Left lung (tissue), 10 donors: ENCODE measurements around the gene GSDMA. TPM values are rescaled to one million over a fixed set of nuclear protein-coding genes. Genes with fewer than 3 reads are reported as not detected.

ENCODE experiments used
- ATAC-seq: fragments of 200-7000 bp; cut with Tn5 transposase; one replicate; pipeline ENCODE4 v1.9.1; 2020; ENCODE audit warnings: moderate library complexity
- DNase-seq, 4 donors: peaks; one replicate each; pipeline ENCODE4 v3.0.0-alpha.2; 2013 to 2020
- H3K27ac ChIP-seq, 2 donors: fragments of 200-600 bp; sonication (generic) in 1 of 2; one replicate each; pipeline versions ENCODE4 v1.5.0 to v1.8.0; 2020 to 2021
- H3K27me3 ChIP-seq, 2 donors: fragments of 200-600 bp; sonication (generic) in 1 of 2; one replicate each; pipeline versions ENCODE4 v1.5.0 to v1.8.0; 2020 to 2021
- H3K36me3 ChIP-seq, 2 donors: fragments of 200-600 bp; sonication (generic) in 1 of 2; one replicate each; pipeline versions ENCODE4 v1.5.0 to v1.8.0; 2020 to 2021
- H3K4me1 ChIP-seq, 2 donors: fragments of 200-600 bp; one replicate each; pipeline ENCODE4 v1.8.0; 2021
- H3K4me3 ChIP-seq, 2 donors: fragments of 200-600 bp; sonication (generic) in 1 of 2; one replicate each; pipeline versions ENCODE4 v1.5.0 to v1.8.0; 2020 to 2021; ENCODE audit warnings: mild to moderate bottlenecking in 1 of 2
- H3K9me3 ChIP-seq, 2 donors: fragments of 200-600 bp; sonication (generic) in 1 of 2; one replicate each; pipeline versions ENCODE4 v1.5.0 to v1.8.0; 2020 to 2021
- intact Hi-C, 2 donors: fragments of 100-400 bp; cut with DNase I; formaldehyde crosslinking; loops; one replicate each; pipeline versions ENCODE4 v1.11.2 to v1.14.2; 2022
- polyA plus RNA-seq, 6 donors: library from polyadenylated mRNA; unstranded; fragments of 120-200 nt; gene quantifications; one replicate each; pipeline ENCODE4 v1.2.1, GENCODE V29; 2013; ENCODE audit not compliant: insufficient read length in 6 of 6
- total RNA-seq, 2 donors: library from RNA; stranded (reverse); fragmentation: NEBNext Ultra II Directional; extraction: Animal tissue kit (Norgen Biotek cat#: 25700); gene quantifications; one replicate each; pipeline ENCODE4 v1.2.1, GENCODE V29; 2021
- TF ChIP-seq, protein P1 (sequence below), 2 donors: fragments of 200-600 bp; sonication (generic) in 1 of 2; IDR thresholded peaks; one replicate each; pipeline versions ENCODE4 v1.5.0 to v1.8.0; 2021; ENCODE audit warnings: antibody characterized with exemption in 2 of 2
- donor health status: DM: no; HTN: yes; CAD: no.
- donor health status: DM: no; HTN: no; CAD: no.

The GSDMA gene
- total and polyA plus RNA-seq, 8 donors = 0.57 to 1.3 (median 0.87) TPM; not detected in 1

DNA sequence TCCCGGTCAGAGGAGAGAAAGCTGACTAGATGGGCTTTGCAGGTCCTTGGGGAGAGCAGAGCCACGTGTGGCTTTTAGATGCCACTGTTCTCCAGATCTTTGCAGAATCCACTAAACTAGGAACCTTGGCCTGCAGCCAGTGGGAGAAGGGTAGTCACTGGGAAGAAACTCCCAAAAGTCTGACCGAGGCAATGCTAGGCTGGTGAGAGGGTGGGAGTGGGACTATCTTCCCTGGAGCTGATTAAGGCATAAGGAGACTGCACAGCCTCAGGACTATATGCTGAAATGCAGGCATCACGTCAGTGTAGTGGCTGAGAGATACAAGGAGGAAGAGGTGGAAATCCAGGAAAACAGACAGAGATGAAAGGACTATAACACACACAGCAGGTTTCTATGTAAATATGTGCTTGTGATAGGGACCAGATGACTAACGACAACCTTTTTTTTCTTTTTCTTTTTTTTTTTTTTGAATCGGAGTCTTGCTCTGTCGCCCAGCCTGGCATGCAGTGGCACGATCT is 2.2 kb upstream of the GSDMA start:
- Histone ChIP-seq H3K27me3 (no peaks in the 10 kb centered on the region), H3K4me3 (no peak overlapping the region), H3K27ac (no peak overlapping the region), H3K36me3 (no peaks in the 10 kb centered on the region), H3K9me3 (no peaks in the 10 kb centered on the region), H3K4me1 (peaks cover 0 to 5% of the 10 kb centered on the region in 2 donors)
- DNase-seq (no peak), ATAC-seq (no peak)
- TF ChIP-seq, protein P1, sequence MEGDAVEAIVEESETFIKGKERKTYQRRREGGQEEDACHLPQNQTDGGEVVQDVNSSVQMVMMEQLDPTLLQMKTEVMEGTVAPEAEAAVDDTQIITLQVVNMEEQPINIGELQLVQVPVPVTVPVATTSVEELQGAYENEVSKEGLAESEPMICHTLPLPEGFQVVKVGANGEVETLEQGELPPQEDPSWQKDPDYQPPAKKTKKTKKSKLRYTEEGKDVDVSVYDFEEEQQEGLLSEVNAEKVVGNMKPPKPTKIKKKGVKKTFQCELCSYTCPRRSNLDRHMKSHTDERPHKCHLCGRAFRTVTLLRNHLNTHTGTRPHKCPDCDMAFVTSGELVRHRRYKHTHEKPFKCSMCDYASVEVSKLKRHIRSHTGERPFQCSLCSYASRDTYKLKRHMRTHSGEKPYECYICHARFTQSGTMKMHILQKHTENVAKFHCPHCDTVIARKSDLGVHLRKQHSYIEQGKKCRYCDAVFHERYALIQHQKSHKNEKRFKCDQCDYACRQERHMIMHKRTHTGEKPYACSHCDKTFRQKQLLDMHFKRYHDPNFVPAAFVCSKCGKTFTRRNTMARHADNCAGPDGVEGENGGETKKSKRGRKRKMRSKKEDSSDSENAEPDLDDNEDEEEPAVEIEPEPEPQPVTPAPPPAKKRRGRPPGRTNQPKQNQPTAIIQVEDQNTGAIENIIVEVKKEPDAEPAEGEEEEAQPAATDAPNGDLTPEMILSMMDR (IDR thresholded peaks at IDR 0.05) = no peak
- intact Hi-C loops = no loop called here

- DNase-seq (no peak), ATAC-seq (no peak)
- intact Hi-C loops = no loop called here
- Histone ChIP-seq H3K4me1 (peaks cover 0 to 26% of the 10 kb centered on the region in 2 donors), H3K27me3 (no peaks in the 10 kb centered on the region), H3K36me3 (no peaks in the 10 kb centered on the region), H3K4me3 (no peak overlapping the region), H3K9me3 (no peaks in the 10 kb centered on the region), H3K27ac (no peak overlapping the region)
- TF ChIP-seq, protein P1 (IDR thresholded peaks at IDR 0.05) = no peak
These were observed 1.0 kb downstream of the GSDMA start for GRCh38 chr17:39963829-39964228.

DNA sequence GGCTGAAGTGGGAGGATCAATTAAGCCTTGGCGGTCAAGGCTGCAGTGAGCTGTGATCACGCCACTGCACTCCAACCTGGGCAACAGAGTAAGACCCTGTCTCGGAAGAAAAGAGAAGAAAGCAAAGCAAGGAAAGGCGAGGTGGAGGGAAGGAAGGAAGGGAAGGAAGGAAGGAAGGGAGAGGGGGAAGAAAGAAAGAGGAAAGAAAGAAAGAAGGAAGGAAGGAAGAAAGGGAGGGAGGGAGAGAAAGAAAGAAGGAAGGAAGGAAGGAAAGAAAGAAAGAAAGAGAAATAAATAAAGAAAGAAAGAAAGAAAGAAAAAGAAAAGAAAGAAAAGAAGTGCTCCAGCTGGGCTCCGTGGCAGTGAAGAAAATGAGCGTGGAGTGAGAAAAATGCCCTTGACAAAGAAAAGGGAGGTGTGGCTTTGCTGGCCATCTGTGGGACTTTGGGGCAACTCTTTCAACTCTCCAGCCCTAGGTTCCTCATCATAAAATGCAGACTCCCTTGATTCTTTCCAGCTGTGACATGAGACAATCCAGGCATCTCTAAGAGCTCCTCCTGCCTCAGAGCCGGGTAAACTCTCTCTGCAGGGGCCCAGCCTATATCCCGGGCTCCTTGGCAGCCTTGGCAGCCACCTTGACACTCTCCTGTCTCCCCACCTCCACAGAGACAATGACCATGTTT is 2.4 kb downstream of the GSDMA start:
- intact Hi-C loops = no loop called here
- DNase-seq (no peak), ATAC-seq (no peak)

DNA sequence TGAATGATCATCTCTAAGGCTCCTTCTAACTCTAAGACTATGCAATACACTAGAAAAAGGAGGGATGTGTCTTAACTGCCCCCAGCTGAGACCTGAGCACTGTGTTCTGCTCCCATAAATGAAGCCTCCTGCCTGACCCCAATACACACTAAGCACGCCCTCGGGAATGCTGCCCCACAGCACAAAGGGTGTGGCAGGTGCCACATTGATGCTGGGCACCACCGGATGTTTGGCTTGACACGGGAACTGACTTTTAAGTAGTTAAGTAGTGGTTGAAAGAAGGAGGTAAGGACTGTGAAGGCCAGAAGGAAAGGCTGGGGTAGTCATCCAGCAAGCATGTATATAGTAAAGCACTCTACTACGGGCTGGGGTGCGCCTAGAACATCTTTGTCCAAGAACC is 4.0 kb downstream of the GSDMA start:
- ATAC-seq = no peak
- Histone ChIP-seq H3K4me3 (no peak overlapping the region), H3K9me3 (no peaks in the 10 kb centered on the region), H3K4me1 (peaks cover 0 to 43% of the 10 kb centered on the region in 2 donors), H3K27ac (peak overlapping the region in 1 of 2 donors; percentile 71), H3K27me3 (no peaks in the 10 kb centered on the region), H3K36me3 (no peaks in the 10 kb centered on the region)
- TF ChIP-seq, protein P1 (IDR thresholded peaks at IDR 0.05) = no peak
- DNase-seq = no peak
- intact Hi-C loops = no loop called here

More for the DNA sequence above, 2.4 kb downstream of the GSDMA start:
- no peak overlapping the region for H3K27ac ChIP-seq
- H3K36me3 ChIP-seq = no peaks in the 10 kb centered on the region
- TF ChIP-seq, protein P1 (IDR thresholded peaks at IDR 0.05) = no peak
- H3K9me3 ChIP-seq = no peaks in the 10 kb centered on the region
- H3K4me3 ChIP-seq = no peak overlapping the region
- no peaks in the 10 kb centered on the region for H3K27me3 ChIP-seq
- H3K4me1 ChIP-seq = peaks cover 0 to 33% of the 10 kb centered on the region in 2 donors

GRCh38 chr17:39968761-39969160 is 6.0 kb downstream of the GSDMA start:
- TF ChIP-seq, protein P1 (IDR thresholded peaks at IDR 0.05) = no peak
- ATAC-seq (no peak), DNase-seq (no peak)
- intact Hi-C loops = no loop called here
- Histone ChIP-seq H3K4me1 (peaks cover 0 to 61% of the 10 kb centered on the region in 2 donors), H3K4me3 (no peak overlapping the region), H3K36me3 (no peaks in the 10 kb centered on the region), H3K9me3 (no peaks in the 10 kb centered on the region), H3K27me3 (no peaks in the 10 kb centered on the region), H3K27ac (peak overlapping the region in 1 of 2 donors; percentile 71)
